SU-DHL-6 (cell line): ENCODE measurements around the gene INO80.

Experiments used
- H2AFZ ChIP-seq: fragments of 200-600 bp; sonication (generic); 2 replicates; pipeline ENCODE4 v1.6.1; 2014; ENCODE audit warnings: low read depth, mild to moderate bottlenecking, moderate library complexity, mixed read lengths, antibody characterized with exemption, low read length; ENCODE audit not compliant: severe bottlenecking
- H3F3A ChIP-seq: fragments of 200-600 bp; shearing (Covaris generic); 2 replicates; pipeline ENCODE4 v1.6.0; 2016; ENCODE audit warnings: antibody characterized with exemption, mild to moderate bottlenecking; ENCODE audit not compliant: insufficient read depth
- H3K27ac ChIP-seq: fragments of 200-600 bp; sonication (generic); 2 replicates; pipeline ENCODE4 v1.5.1; 2016; ENCODE audit warnings: low read depth, mild to moderate bottlenecking, low read length, moderate library complexity, mixed read lengths
- H3K27me3 ChIP-seq: fragments of 200-600 bp; sonication (generic), shearing (Covaris generic); 2 replicates; pipeline ENCODE4 v1.6.0; 2014; ENCODE audit warnings: mild to moderate bottlenecking, low read length
- H3K36me3 ChIP-seq: fragments of 200-600 bp; sonication (generic); 2 replicates; pipeline ENCODE4 v1.6.1; 2014; ENCODE audit warnings: mild to moderate bottlenecking, low read length, mixed read lengths
- H3K4me2 ChIP-seq: fragments of 300-600, 200-600 bp; shearing (Covaris generic), sonication (generic); 2 replicates; pipeline ENCODE4 v1.6.0; 2014; ENCODE audit warnings: low read length, low read depth, mild to moderate bottlenecking; ENCODE audit not compliant: poor library complexity, severe bottlenecking
- H3K4me3 ChIP-seq: fragments of 200-600 bp; sonication (generic); 2 replicates; pipeline ENCODE4 v1.5.1; 2014; ENCODE audit warnings: antibody characterized with exemption, low read length, mild to moderate bottlenecking, mixed read lengths; ENCODE audit not compliant: insufficient read depth, poor library complexity, severe bottlenecking
- H3K79me2 ChIP-seq: fragments of 200-600 bp; sonication (generic); 2 replicates; pipeline ENCODE4 v1.6.1; 2014; ENCODE audit warnings: mild to moderate bottlenecking, low read length, moderate library complexity; ENCODE audit not compliant: insufficient read depth
- H3K9ac ChIP-seq: fragments of 200-600 bp; sonication (generic); 2 replicates; pipeline ENCODE4 v1.7.0; 2014; ENCODE audit warnings: mild to moderate bottlenecking, low read length
- H3K9me2 ChIP-seq: fragments of 200-600 bp; sonication (generic); replicated peaks from 2 replicates; pipeline ENCODE4 v1.6.1; 2014; ENCODE audit warnings: low read length; ENCODE audit not compliant: insufficient read depth
- H3K9me3 ChIP-seq: fragments of 200-600 bp; sonication (generic); 2 replicates; pipeline ENCODE4 v1.6.1; 2014; ENCODE audit warnings: low read length, mixed read lengths; ENCODE audit not compliant: insufficient read depth
- H4K20me1 ChIP-seq: fragments of 200-600 bp; sonication (generic); 2 replicates; pipeline ENCODE4 v1.6.1; 2014; ENCODE audit warnings: low read depth, mild to moderate bottlenecking, antibody characterized with exemption, low read length, moderate library complexity, mixed read lengths
- CTCF ChIP-seq: fragments of 200-600 bp; sonication (generic); IDR thresholded peaks from one replicate; pipeline ENCODE4 v1.5.1; 2017; ENCODE audit warnings: antibody characterized with exemption, mild to moderate bottlenecking, low read length, moderate library complexity; ENCODE audit not compliant: insufficient read depth, poor library complexity, severe bottlenecking
- EZH2phosphoT487 ChIP-seq: fragments of 200-600 bp; sonication (generic), shearing (Covaris generic); conservative IDR thresholded peaks from 2 replicates; pipeline ENCODE4 v1.6.1; 2018; ENCODE audit warnings: mild to moderate bottlenecking, antibody characterized with exemption, low read length, moderate library complexity, mixed read lengths

INO80 gene

GRCh38 chr15:41072013-41072412, 44.1 kb downstream of the INO80 start:
- H3K9me3 ChIP-seq: no peaks in the 10 kb centered on the region
- peaks cover 27% of the 10 kb centered on the region; the same call in 1 of the 2 replicates for H3K36me3 ChIP-seq
- H3K9ac ChIP-seq: no peak overlapping the region

GRCh38 chr15:41066516-41066915, 49.6 kb downstream of the INO80 start:
- TF ChIP-seq EZH2phosphoT487 (no peak), CTCF (no peak)
- no peak overlapping the region for H3K27ac ChIP-seq
- peaks cover 52% of the 10 kb centered on the region for H3K36me3 ChIP-seq
- H3K9me3 ChIP-seq: 0 out of 2 replicates have a peak, but pooled peaks cover 6% of the 10 kb centered on the region
- no peaks in the 10 kb centered on the region for H4K20me1 ChIP-seq
- H3K4me2 ChIP-seq: no peak overlapping the region
- H3K9me2 ChIP-seq: no peaks in the 10 kb centered on the region
- H3K27me3 ChIP-seq: no peaks in the 10 kb centered on the region
- no peak overlapping the region for H3K4me3 ChIP-seq
- no peak overlapping the region for H3K9ac ChIP-seq
- no peaks in the 10 kb centered on the region for H3K79me2 ChIP-seq
- no peaks in the 10 kb centered on the region for H3F3A ChIP-seq
- no peak overlapping the region for H2AFZ ChIP-seq

More at GRCh38 chr15:41072013-41072412, 44.1 kb downstream of the INO80 start:
- Histone ChIP-seq H3F3A (no peaks in the 10 kb centered on the region), H3K9me2 (no peaks in the 10 kb centered on the region), H3K4me2 (no peak overlapping the region), H2AFZ (no peak overlapping the region), H3K79me2 (no peaks in the 10 kb centered on the region), H3K27ac (no peak overlapping the region), H3K27me3 (no peaks in the 10 kb centered on the region), H4K20me1 (no peaks in the 10 kb centered on the region), H3K4me3 (no peak overlapping the region)
- no peak for TF ChIP-seq EZH2phosphoT487
- TF ChIP-seq CTCF: no peak

- 0 out of 2 replicates have a peak, but pooled peaks cover 6% of the 10 kb centered on the region for H3K9me3 ChIP-seq
- H3K4me2 ChIP-seq: no peak overlapping the region
- no peaks in the 10 kb centered on the region for H3K79me2 ChIP-seq
- H4K20me1 ChIP-seq: no peaks in the 10 kb centered on the region
- H3K9me2 ChIP-seq: no peaks in the 10 kb centered on the region
- no peak overlapping the region for H3K27ac ChIP-seq
- no peak overlapping the region for H3K9ac ChIP-seq
- no peaks in the 10 kb centered on the region for H3K27me3 ChIP-seq
- no peaks in the 10 kb centered on the region for H3F3A ChIP-seq
- no peak overlapping the region for H2AFZ ChIP-seq
- no peak overlapping the region for H3K4me3 ChIP-seq
- H3K36me3 ChIP-seq: peaks cover 53% of the 10 kb centered on the region
- TF ChIP-seq EZH2phosphoT487 (no peak), CTCF (no peak)
Measured at GRCh38 chr15:41061667-41062066, 54.4 kb downstream of the INO80 start.
